HG03460 (cell line): ENCODE data around the gene LIMA1.

Experiments used
- ATAC-seq: cut with Tn5 transposase; IDR thresholded peaks from one replicate; pipeline ENCODE4 v1.9.1; 2021; ENCODE audit not compliant: unreplicated experiment

Gene LIMA1

DNA sequence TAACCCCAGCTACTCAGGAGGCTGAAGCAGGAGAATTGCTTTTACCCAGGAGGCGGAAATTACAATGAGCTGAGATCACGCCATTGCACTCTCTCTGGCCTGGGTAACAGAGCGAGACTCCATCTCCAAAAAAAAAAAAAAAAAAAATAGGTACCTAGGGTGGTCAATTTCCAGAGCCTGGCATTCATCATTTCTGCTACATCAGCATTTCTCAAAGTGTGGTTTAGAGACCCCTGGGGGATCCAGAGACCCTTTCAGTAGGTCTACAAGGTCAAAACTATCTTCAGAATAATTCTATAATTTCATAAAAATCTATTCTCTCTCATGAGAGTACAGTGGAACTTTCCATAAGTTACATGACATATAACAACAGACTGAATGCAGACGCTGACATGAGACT is 136.0 kb downstream of the LIMA1 start:
- no peak for ATAC-seq

- ATAC-seq = no peak
Measured at GRCh38 chr12:50145439-50145838, 137.9 kb downstream of the LIMA1 start.

- no peak for ATAC-seq
Measured at GRCh38 chr12:50142993-50143392, 140.3 kb downstream of the LIMA1 start.

DNA sequence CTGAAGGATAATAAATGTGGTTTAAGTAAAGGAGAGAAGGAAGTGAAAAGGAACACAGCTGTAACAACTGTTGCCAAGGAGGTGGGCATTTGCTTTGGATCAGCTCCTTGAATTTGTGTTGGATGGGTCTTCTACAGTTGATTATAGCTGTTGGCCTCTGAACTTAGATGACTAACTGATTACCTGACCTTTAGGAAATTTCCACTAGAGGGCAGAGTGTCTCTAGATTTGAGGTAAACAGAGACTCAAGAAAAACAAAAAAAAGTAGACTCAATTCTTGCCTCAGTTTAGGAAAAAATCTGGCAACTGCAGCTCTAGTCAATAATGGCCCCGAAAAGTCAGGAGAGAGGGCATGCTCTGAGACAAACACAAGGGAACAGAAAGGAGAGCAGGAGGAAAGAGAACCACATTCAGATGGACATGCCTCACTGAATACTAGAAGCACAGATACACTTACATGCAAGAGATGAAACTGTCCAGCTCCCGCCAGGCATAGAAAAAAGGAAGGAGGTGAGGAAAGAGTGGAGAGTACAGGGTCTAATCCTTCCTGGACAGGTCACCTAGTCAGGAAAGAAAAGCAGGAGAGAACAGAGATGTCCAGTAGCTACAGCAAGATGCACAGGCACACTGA is 150.7 kb downstream of the LIMA1 start:
- no peak for ATAC-seq

GRCh38 chr12:50129290-50129689 is 154.0 kb downstream of the LIMA1 start:
- no peak for ATAC-seq

GRCh38 chr12:50127546-50127945 is 155.8 kb downstream of the LIMA1 start:
- no peak for ATAC-seq
